Fibroblast of skin of abdomen (primary cell): ENCODE measurements around the gene GNAZ.
A peak's percentile ranks its signal among the peaks of the same experiment; 100 is the strongest.

Source experiments
- DNase-seq: peaks from one replicate; pipeline ENCODE4 v3.0.0-alpha.2; 2013

Gene GNAZ

GRCh38 chr22:23109079-23109347, 38.7 kb downstream of the GNAZ start:
- DNase-seq: no peak

- DNase-seq: no peak
Measured at GRCh38 chr22:23109441-23109978, 39.2 kb downstream of the GNAZ start.

GRCh38 chr22:23110190-23110921, 40.0 kb downstream of the GNAZ start:
- DNase-seq: no peak

GRCh38 chr22:23110922-23111527, 40.7 kb downstream of the GNAZ start:
- DNase-seq: no peak

- no peak for DNase-seq
Measured at GRCh38 chr22:23112472-23113012, 42.2 kb downstream of the GNAZ start.

- DNase-seq: peak; percentile 49
Measured at GRCh38 chr22:23113067-23113846, 42.9 kb downstream of the GNAZ start.

- DNase-seq: no peak
Measured at GRCh38 chr22:23113847-23114720, 43.8 kb downstream of the GNAZ start.

GRCh38 chr22:23114721-23115020, 44.4 kb downstream of the GNAZ start:
- no peak for DNase-seq

GRCh38 chr22:23115369-23115768, 45.0 kb downstream of the GNAZ start:
- DNase-seq: no peak

- DNase-seq: no peak
Measured at GRCh38 chr22:23115825-23116494, 45.6 kb downstream of the GNAZ start.

- DNase-seq: no peak
Measured at GRCh38 chr22:23116506-23117263, 46.4 kb downstream of the GNAZ start.

- DNase-seq: no peak
Measured at GRCh38 chr22:23117275-23117674, 47.0 kb downstream of the GNAZ start.

GRCh38 chr22:23117891-23118646, 47.8 kb downstream of the GNAZ start:
- DNase-seq: no peak

GRCh38 chr22:23118647-23119493, 48.6 kb downstream of the GNAZ start:
- DNase-seq: no peak

GRCh38 chr22:23119494-23120414, 49.4 kb downstream of the GNAZ start:
- no peak for DNase-seq

GRCh38 chr22:23120415-23120899, 50.1 kb downstream of the GNAZ start:
- no peak for DNase-seq

GRCh38 chr22:23121000-23121421, 50.7 kb downstream of the GNAZ start:
- no peak for DNase-seq

GRCh38 chr22:23121424-23121823, 51.1 kb downstream of the GNAZ start:
- no peak for DNase-seq
